ENCODE results near the gene IGF1. TPM values are rescaled to one million over a fixed set of nuclear protein-coding genes. Genes with fewer than 3 reads are reported as not detected.

IGF1 gene
- total RNA-seq, 4 donors from 2014 or later: 8.3 to 22.7 (median 17.9) TPM

- in situ Hi-C loops (cut with MboI; ENCODE audit: low sequenced_read_pairs in 4 of 4) (loop anchor here (10.0 to 25.0 kb wide), 5 partner anchors 309 to 547 kb away; no protein-coding TSS in a partner anchor), intact Hi-C loops (cut with DNase I; ENCODE audit: low total_unique reads) (loop anchor here (1.0 to 5.0 kb wide), 5 partner anchors 137 to 547 kb away; partner anchors contain the start of genes NUP37 and PARPBP)
- Histone ChIP-seq H3K9me3 (no peaks in the 10 kb centered on the region), H3K27me3 (no peaks in the 10 kb centered on the region), H3K27ac (peak overlapping the region; percentile 4 to 61 (median 18)), H3K4me3 (peak overlapping the region in 3 of 4 donors; percentile 7 to 34 (median 31)), H3K36me3 (no peaks in the 10 kb centered on the region), H3K4me1 (peaks cover 15 to 23% of the 10 kb centered on the region in 2 donors)
- no peak for DNase-seq
- no peak for TF ChIP-seq POLR2A (IDR thresholded peaks at IDR 0.05)
- no peak for TF ChIP-seq CTCF (IDR thresholded peaks at IDR 0.05 in 4 of 5, conservative IDR thresholded peaks at IDR 0.05 in 1 of 5)
- no peak for ATAC-seq
Measured at GRCh38 chr12:102484017-102484416, 3.7 kb upstream of the IGF1 start.

- DNase-seq (no peak), ATAC-seq (no peak)
- peaks cover 20 to 27% of the 10 kb centered on the region in 2 donors for H3K4me1 ChIP-seq
- TF ChIP-seq CTCF (IDR thresholded peaks at IDR 0.05 in 4 of 5, conservative IDR thresholded peaks at IDR 0.05 in 1 of 5): no peak
- TF ChIP-seq POLR2A (IDR thresholded peaks at IDR 0.05): no peak
- in situ Hi-C loops (cut with MboI; ENCODE audit: low sequenced_read_pairs in 4 of 4): loop anchor here (10.0 to 25.0 kb wide), 5 partner anchors 309 to 546 kb away; no protein-coding TSS in a partner anchor
- H3K27ac ChIP-seq: peak overlapping the region in 2 of 4 donors; percentile 4 to 33
- H3K9me3 ChIP-seq: no peaks in the 10 kb centered on the region
- H3K27me3 ChIP-seq: no peaks in the 10 kb centered on the region
- no peak overlapping the region for H3K4me3 ChIP-seq
- intact Hi-C loops (cut with DNase I; ENCODE audit: low total_unique reads): loop anchor here (5.0 kb wide), 3 partner anchors 136 to 546 kb away; partner anchors contain the start of genes NUP37 and PARPBP
- H3K36me3 ChIP-seq: no peaks in the 10 kb centered on the region
Measured at GRCh38 chr12:102483466-102483865, 3.1 kb upstream of the IGF1 start.

DNA sequence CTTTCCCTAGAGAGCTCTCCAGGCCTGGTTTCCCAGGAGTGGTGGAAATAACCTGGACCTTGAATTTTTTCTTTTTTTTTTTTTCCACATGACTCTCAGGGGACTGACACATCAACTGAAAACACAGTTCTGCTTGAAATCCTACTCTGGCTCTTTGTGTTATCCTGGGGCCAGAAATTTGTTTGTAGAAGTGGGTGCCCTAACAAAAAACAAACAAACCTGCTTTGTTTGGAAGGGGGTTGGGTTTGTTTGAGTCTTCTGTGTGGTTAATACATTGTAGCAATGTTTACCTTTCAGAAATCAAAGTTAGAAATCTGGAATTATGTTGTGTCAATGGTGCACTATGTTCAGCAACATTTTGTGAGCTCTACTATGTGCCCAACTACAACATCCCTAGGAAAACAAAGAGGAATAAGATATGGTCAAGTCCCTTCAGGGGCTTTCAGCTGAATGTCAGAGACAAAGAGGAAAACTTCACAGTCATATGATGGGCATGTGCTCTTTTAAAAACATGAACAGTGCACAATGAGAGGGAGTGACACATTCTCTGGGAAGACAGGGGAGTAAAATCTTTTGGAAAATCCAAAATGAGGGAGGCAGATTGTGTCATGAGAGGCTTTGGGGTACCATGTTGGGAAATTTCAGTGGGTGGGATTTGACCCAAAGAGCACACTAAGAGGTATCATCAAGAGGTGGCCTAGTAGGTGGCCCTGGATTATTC, 1.5 kb upstream of the IGF1 start:
- intact Hi-C loops (cut with DNase I; ENCODE audit: low total_unique reads) (loop anchor here (2.0 to 5.0 kb wide), 4 partner anchors 55 to 545 kb away; partner anchors contain the start of genes NUP37 and PARPBP), in situ Hi-C loops (cut with MboI; ENCODE audit: low sequenced_read_pairs in 4 of 4) (loop anchor here (10.0 to 25.0 kb wide), 5 partner anchors 307 to 545 kb away; no protein-coding TSS in a partner anchor)
- Histone ChIP-seq H3K9me3 (no peaks in the 10 kb centered on the region), H3K27me3 (no peaks in the 10 kb centered on the region), H3K27ac (peak overlapping the region; percentile 8 to 43 (median 23)), H3K36me3 (no peaks in the 10 kb centered on the region), H3K4me3 (no peak overlapping the region), H3K4me1 (peaks cover 22 to 27% of the 10 kb centered on the region in 2 donors)
- no peak for DNase-seq
- TF ChIP-seq POLR2A (IDR thresholded peaks at IDR 0.05) (no peak), CTCF (IDR thresholded peaks at IDR 0.05 in 4 of 5, conservative IDR thresholded peaks at IDR 0.05 in 1 of 5) (no peak)
- no peak for ATAC-seq

GRCh38 chr12:102479939-102480338, 424 bp downstream of the IGF1 start:
- intact Hi-C loops (cut with DNase I; ENCODE audit: low total_unique reads): loop anchor here (2.0 to 5.0 kb wide), 4 partner anchors 53 to 543 kb away; partner anchors contain the start of genes NUP37 and PARPBP
- ATAC-seq (no peak), DNase-seq (no peak)
- Histone ChIP-seq H3K4me3 (peak overlapping the region; percentile 26 to 60 (median 49)), H3K9me3 (no peaks in the 10 kb centered on the region), H3K4me1 (peaks cover 22 to 27% of the 10 kb centered on the region in 2 donors), H3K27me3 (no peaks in the 10 kb centered on the region), H3K27ac (peak overlapping the region in 3 of 4 donors; percentile 26 to 43 (median 31)), H3K36me3 (no peaks in the 10 kb centered on the region)
- TF ChIP-seq POLR2A (IDR thresholded peaks at IDR 0.05) (no peak), CTCF (IDR thresholded peaks at IDR 0.05 in 4 of 5, conservative IDR thresholded peaks at IDR 0.05 in 1 of 5) (no peak)
- in situ Hi-C loops (cut with MboI; ENCODE audit: low sequenced_read_pairs in 4 of 4): loop anchor here (10.0 to 25.0 kb wide), 5 partner anchors 305 to 543 kb away; no protein-coding TSS in a partner anchor
